Keratinocyte (primary cell): Measurements from ENCODE around the gene HOXB7.

Experiments
- EZH2 ChIP-seq: IDR thresholded peaks from one replicate; pipeline ENCODE4 v1.6.1; 2012; ENCODE audit warnings: inconsistent platforms, mild to moderate bottlenecking, low read length, moderate library complexity
- TF ChIP-seq, protein P1 (sequence below), 3 experiments: IDR thresholded peaks in 1 of 3; conservative IDR thresholded peaks in 1 of 3; optimal IDR thresholded peaks in 1 of 3; 2 replicates in 2 of 3; 3 replicates in 1 of 3; pipeline versions ENCODE3 to v1.5.1; 2011; ENCODE audit warnings: low read length in 3 of 3, mild to moderate bottlenecking in 3 of 3, moderate library complexity in 2 of 3, control low read depth in 1 of 3, inconsistent platforms in 1 of 3; ENCODE audit not compliant: insufficient read depth in 2 of 3; ENCODE audit errors: extremely low read depth in 1 of 3

DNA sequence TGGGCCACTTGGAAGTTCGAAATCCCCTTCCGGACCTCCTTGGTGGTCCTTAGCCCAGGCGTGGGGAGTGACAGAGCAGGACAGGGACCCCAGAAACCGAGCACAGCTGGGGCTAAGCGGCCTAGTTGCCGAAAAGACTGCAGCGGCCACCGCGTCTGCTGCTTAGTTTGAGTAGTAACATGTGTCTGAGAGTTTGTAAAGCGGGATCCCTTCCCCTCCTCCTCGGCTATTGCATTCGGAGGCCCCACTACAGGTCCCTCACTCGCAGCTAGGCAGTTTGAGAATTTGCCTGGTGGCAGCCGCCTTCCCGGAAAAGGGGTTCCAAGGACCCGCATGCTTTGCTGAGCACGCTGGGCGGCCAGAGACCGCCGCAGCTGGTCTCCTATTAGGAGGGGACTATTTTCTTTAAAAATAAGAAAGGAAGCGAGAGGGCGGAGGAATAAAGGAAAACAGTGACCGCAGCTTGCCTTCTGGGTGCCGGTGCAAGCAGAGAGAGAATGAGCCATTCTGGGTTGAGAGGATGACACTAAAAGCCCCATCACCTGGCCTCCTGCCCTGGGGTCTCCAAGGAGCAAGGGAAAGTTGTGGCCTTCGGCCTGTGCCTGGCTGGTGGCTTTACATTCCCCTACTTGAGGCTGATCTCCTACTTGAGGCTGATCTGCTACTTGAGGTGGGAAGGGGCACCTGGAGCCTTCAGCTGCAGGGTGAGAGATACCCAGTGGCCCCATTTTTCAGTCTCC lies 16.1 kb downstream of the HOXB7 start:
- peak; percentile 4 for TF ChIP-seq EZH2
- TF ChIP-seq, protein P1, sequence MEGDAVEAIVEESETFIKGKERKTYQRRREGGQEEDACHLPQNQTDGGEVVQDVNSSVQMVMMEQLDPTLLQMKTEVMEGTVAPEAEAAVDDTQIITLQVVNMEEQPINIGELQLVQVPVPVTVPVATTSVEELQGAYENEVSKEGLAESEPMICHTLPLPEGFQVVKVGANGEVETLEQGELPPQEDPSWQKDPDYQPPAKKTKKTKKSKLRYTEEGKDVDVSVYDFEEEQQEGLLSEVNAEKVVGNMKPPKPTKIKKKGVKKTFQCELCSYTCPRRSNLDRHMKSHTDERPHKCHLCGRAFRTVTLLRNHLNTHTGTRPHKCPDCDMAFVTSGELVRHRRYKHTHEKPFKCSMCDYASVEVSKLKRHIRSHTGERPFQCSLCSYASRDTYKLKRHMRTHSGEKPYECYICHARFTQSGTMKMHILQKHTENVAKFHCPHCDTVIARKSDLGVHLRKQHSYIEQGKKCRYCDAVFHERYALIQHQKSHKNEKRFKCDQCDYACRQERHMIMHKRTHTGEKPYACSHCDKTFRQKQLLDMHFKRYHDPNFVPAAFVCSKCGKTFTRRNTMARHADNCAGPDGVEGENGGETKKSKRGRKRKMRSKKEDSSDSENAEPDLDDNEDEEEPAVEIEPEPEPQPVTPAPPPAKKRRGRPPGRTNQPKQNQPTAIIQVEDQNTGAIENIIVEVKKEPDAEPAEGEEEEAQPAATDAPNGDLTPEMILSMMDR (optimal IDR thresholded peaks at IDR 0.05 in 1 of 3, IDR thresholded peaks at IDR 0.05 in 1 of 3, conservative IDR thresholded peaks at IDR 0.05 in 1 of 3; ENCODE audit: extremely low read depth in 1 of 3, insufficient read depth in 2 of 3, low read length in 3 of 3): no peak
